HEK293 (cell line): ENCODE data around the gene OR7C1.

Source experiments
- CTCF ChIP-seq: fragments of 450-650 bp; formaldehyde crosslinking; IDR thresholded peaks from 2 replicates; pipeline ENCODE4 v1.5.1; 2016; ENCODE audit warnings: missing biosample characterization, missing genetic modification characterization
- FEZF1 ChIP-seq: fragments of 450-650 bp; formaldehyde crosslinking; IDR thresholded peaks from 2 replicates; pipeline ENCODE4 v1.5.1; 2016; ENCODE audit warnings: missing biosample characterization, missing genetic modification characterization
- WT1 ChIP-seq: fragments of 450-650 bp; formaldehyde crosslinking; IDR thresholded peaks from 2 replicates; pipeline ENCODE4 v1.5.1; 2016; ENCODE audit warnings: missing biosample characterization, missing genetic modification characterization
- ZNF266 ChIP-seq: fragments of 450-650 bp; formaldehyde crosslinking; IDR thresholded peaks from 2 replicates; pipeline ENCODE4 v1.5.1; 2016; ENCODE audit warnings: missing biosample characterization, missing genetic modification characterization, low read depth
- ZNF274 ChIP-seq, 2 experiments: fragments of 200-500 bp in 1 of 2; fragments of 450-650 bp in 1 of 2; sonication (Bioruptor generic) in 1 of 2; formaldehyde crosslinking in 1 of 2; IDR thresholded peaks; 2 replicates each; pipeline versions ENCODE4 v1.5.1 to v1.6.1; 2014 to 2016; ENCODE audit warnings: borderline replicate concordance in 1 of 2, inconsistent platforms in 1 of 2, low read length in 1 of 2, missing biosample characterization in 1 of 2, missing genetic modification characterization in 1 of 2
- ZNF341 ChIP-seq: fragments of 450-650 bp; formaldehyde crosslinking; IDR thresholded peaks from 2 replicates; pipeline ENCODE4; 2016; ENCODE audit warnings: low read depth, missing biosample characterization, missing genetic modification characterization
- ZNF560 ChIP-seq: fragments of 450-650 bp; formaldehyde crosslinking; IDR thresholded peaks from 2 replicates; pipeline ENCODE4 v1.5.1; 2017; ENCODE audit warnings: missing biosample characterization, missing genetic modification characterization, borderline replicate concordance
- ZNF792 ChIP-seq: fragments of 450-650 bp; formaldehyde crosslinking; IDR thresholded peaks from 2 replicates; pipeline ENCODE4 v1.5.1; 2016; ENCODE audit warnings: missing biosample characterization, missing genetic modification characterization
- ZSCAN30 ChIP-seq: fragments of 450-650 bp; IDR thresholded peaks from 2 replicates; pipeline ENCODE4 v1.5.1; 2018; ENCODE audit warnings: missing biosample characterization, mild to moderate bottlenecking, missing genetic modification characterization, moderate library complexity

GRCh38 chr19:14772995-14773394, 62.0 kb downstream of the OR7C1 start:
- no peak for TF ChIP-seq ZNF792 (tag by site-specific recombination)
- no peak for TF ChIP-seq ZNF266
- no peak for TF ChIP-seq CTCF (tag by site-specific recombination)
- no peak for TF ChIP-seq ZNF274 (IDR thresholded peaks at IDR 0.05; ENCODE audit: low read length)
- TF ChIP-seq ZNF274 (tag by site-specific recombination; IDR thresholded peaks at IDR 0.05; ENCODE audit: borderline replicate concordance), result no peak
- no peak for TF ChIP-seq WT1 (tag by site-specific recombination)
- TF ChIP-seq ZNF341 (tag by site-specific recombination), result no peak
- no peak for TF ChIP-seq FEZF1 (tag by site-specific recombination)
- no peak for TF ChIP-seq ZNF560 (tag by site-specific recombination)
- no peak for TF ChIP-seq ZSCAN30 (tag by site-specific recombination)
